Fibroblast of lung (primary cell): ENCODE results near the gene GATC. TPM values are rescaled to one million over a fixed set of nuclear protein-coding genes. Genes with fewer than 3 reads are reported as not detected.
A peak's percentile ranks its signal among the peaks of the same experiment; 100 is the strongest.

Source experiments
- DNase-seq, 2 donors: peaks; one replicate each; pipeline versions ENCODE4 v3.0.0 to v3.0.0-alpha.2; 2010; ENCODE audit warnings: low read depth in 2 of 2
- H2AFZ ChIP-seq: 2 replicates; pipeline ENCODE4 v1.5.1; 2012; ENCODE audit warnings: low read length, control low read depth, inconsistent platforms
- H3K27ac ChIP-seq: 2 replicates; pipeline ENCODE4 v1.5.1; 2011; ENCODE audit warnings: low read length, control low read depth; ENCODE audit not compliant: insufficient read depth
- H3K27me3 ChIP-seq: 2 replicates; pipeline ENCODE4 v1.5.1; 2011; ENCODE audit warnings: mild to moderate bottlenecking, low read length; ENCODE audit not compliant: control insufficient read depth, insufficient read depth
- H3K36me3 ChIP-seq: 2 replicates; pipeline ENCODE4 v1.5.1; 2011; ENCODE audit warnings: low read length; ENCODE audit not compliant: control insufficient read depth, insufficient read depth
- H3K4me1 ChIP-seq: 2 replicates; pipeline ENCODE4 v1.5.1; 2011; ENCODE audit warnings: low read length; ENCODE audit not compliant: control insufficient read depth, insufficient read depth; ENCODE audit errors: extremely low read depth
- H3K4me2 ChIP-seq: 2 replicates; pipeline ENCODE4 v1.5.1; 2011; ENCODE audit warnings: low read length, control low read depth; ENCODE audit not compliant: insufficient read depth; ENCODE audit errors: extremely low read depth
- H3K4me3 ChIP-seq, 4 experiments: fragments of 200-600 bp in 1 of 4; sonication (generic) in 1 of 4; replicated peaks in 1 of 4; 2 replicates each; pipeline ENCODE4 v1.5.1; 2011 to 2016; ENCODE audit warnings: low read length in 4 of 4, low read depth in 3 of 4, mild to moderate bottlenecking in 3 of 4, control low read depth in 2 of 4, inconsistent platforms in 1 of 4, mixed read lengths in 1 of 4; ENCODE audit not compliant: insufficient read depth in 1 of 4; ENCODE audit errors: control extremely low read depth in 1 of 4
- H3K79me2 ChIP-seq: 2 replicates; pipeline ENCODE4 v1.5.1; 2012; ENCODE audit warnings: mild to moderate bottlenecking, low read length, inconsistent platforms; ENCODE audit not compliant: control insufficient read depth, insufficient read depth
- H3K9ac ChIP-seq: 2 replicates; pipeline ENCODE4 v1.5.1; 2011; ENCODE audit warnings: mild to moderate bottlenecking, low read length, control low read depth; ENCODE audit not compliant: insufficient read depth
- H3K9me3 ChIP-seq: 2 replicates; pipeline ENCODE4 v1.5.1; 2012; ENCODE audit warnings: low read depth, low read length; ENCODE audit not compliant: control insufficient read depth, insufficient read depth
- H4K20me1 ChIP-seq: 2 replicates; pipeline ENCODE4 v1.5.1; 2011; ENCODE audit warnings: low read length; ENCODE audit not compliant: control insufficient read depth, insufficient read depth; ENCODE audit errors: extremely low read depth
- CTCF ChIP-seq, 2 donors: IDR thresholded peaks in 1 of 2; conservative IDR thresholded peaks in 1 of 2; 1 replicate in 1 of 2; 2 replicates in 1 of 2; pipeline ENCODE4 v1.5.1; 2011 to 2012; ENCODE audit warnings: low read length in 2 of 2, control low read depth in 1 of 2, inconsistent platforms in 1 of 2, low read depth in 1 of 2, mild to moderate bottlenecking in 1 of 2
- EZH2 ChIP-seq: IDR thresholded peaks from 2 replicates; pipeline ENCODE4 v1.5.1; 2012; ENCODE audit warnings: low read length, control low read depth, mild to moderate bottlenecking; ENCODE audit errors: missing control alignments
- polyA plus RNA-seq, 2 donors: library from polyadenylated mRNA; depleted of rRNA in 1 of 2; stranded (reverse) in 1 of 2; unstranded in 1 of 2; fragments of >200 nt; gene quantifications; 2 replicates each; pipeline ENCODE4 v1.2.1, GENCODE V29; 2011 to 2012; ENCODE audit warnings: missing spikeins in 1 of 2
- total RNA-seq: library from RNA; depleted of rRNA; stranded (reverse); fragments of >200 nt; gene quantifications from 2 replicates; pipeline ENCODE4 v1.2.1, GENCODE V29; 2014

Gene GATC
- total and polyA plus RNA-seq, 2 donors (not counting 1 experiment from before 2014, with no cell fraction given), result 18.4 to 22.3 TPM

- TF ChIP-seq EZH2, result no peak
- no peak for TF ChIP-seq CTCF (conservative IDR thresholded peaks at IDR 0.05 in 1 of 2, IDR thresholded peaks at IDR 0.05 in 1 of 2; ENCODE audit: low read depth in 1 of 2, low read length in 2 of 2)
- Histone ChIP-seq H3K4me2 (peak overlapping the region; percentile 76), H3K9ac (no peak overlapping the region), H3K27me3 (no peaks in the 10 kb centered on the region), H3K27ac (no peak overlapping the region), H3K4me3 (peak overlapping the region; percentile 54 to 97 (median 82)), H3K4me1 (peaks cover 6% of the 10 kb centered on the region), H2AFZ (peak overlapping the region; percentile 59), H3K9me3 (no peaks in the 10 kb centered on the region), H4K20me1 (peaks cover 7% of the 10 kb centered on the region), H3K79me2 (peaks cover 33% of the 10 kb centered on the region), H3K36me3 (peaks cover 11% of the 10 kb centered on the region)
- DNase-seq, result no peak
These were observed 49.0 kb downstream of the GATC start for GRCh38 chr12:120495186-120495730.

- Histone ChIP-seq H3K4me1 (peaks cover 6% of the 10 kb centered on the region), H3K27ac (peak within 1 kb of the TSS; percentile 66), H3K4me2 (peak within 1 kb of the TSS; percentile 97), H3K36me3 (peaks cover 11% of the 10 kb centered on the region), H3K9ac (peak within 1 kb of the TSS; percentile 65), H4K20me1 (peaks cover 7% of the 10 kb centered on the region), H3K79me2 (peaks cover 33% of the 10 kb centered on the region), H3K4me3 (peak within 1 kb of the TSS; percentile 81 to 98 (median 96)), H3K9me3 (no peaks in the 10 kb centered on the region), H3K27me3 (no peaks in the 10 kb centered on the region), H2AFZ (peak within 1 kb of the TSS; percentile 60)
- peak; percentile 87 to 95 for DNase-seq
- TF ChIP-seq EZH2, result no peak
These were observed 49.6 kb downstream of the GATC start, which contains the start of gene DYNLL1 for GRCh38 chr12:120495731-120496412. DYNLL1 (plus strand) TSS chr12:120496113; CDS start chr12:120496422, 309 bp downstream.

GRCh38 chr12:120496413-120497340 is 50.4 kb downstream of the GATC start:
- Histone ChIP-seq H3K27ac (peak overlapping the region; percentile 66), H3K79me2 (peaks cover 33% of the 10 kb centered on the region), H3K4me3 (peak overlapping the region; percentile 81 to 98 (median 96)), H3K4me1 (peaks cover 6% of the 10 kb centered on the region), H4K20me1 (peaks cover 7% of the 10 kb centered on the region), H2AFZ (no peak overlapping the region), H3K27me3 (no peaks in the 10 kb centered on the region), H3K4me2 (peak overlapping the region; percentile 97), H3K36me3 (peaks cover 11% of the 10 kb centered on the region), H3K9me3 (no peaks in the 10 kb centered on the region), H3K9ac (peak overlapping the region; percentile 65)
- DNase-seq, result peak; percentile 57 to 61
- TF ChIP-seq EZH2, result no peak
- no peak for TF ChIP-seq CTCF (conservative IDR thresholded peaks at IDR 0.05 in 1 of 2, IDR thresholded peaks at IDR 0.05 in 1 of 2; ENCODE audit: low read depth in 1 of 2, low read length in 2 of 2)
